C4-2B (cell line): ENCODE results near the gene POU2AF1.

ENCODE experiments used
- ZFX ChIP-seq: fragments of 450-650 bp; IDR thresholded peaks from 2 replicates; pipeline ENCODE4 v1.6.1; 2017
- TF ChIP-seq, protein P1 (sequence below): fragments of 450-650 bp; conservative IDR thresholded peaks from 2 replicates; pipeline ENCODE4 v1.5.1; 2017; ENCODE audit warnings: mild to moderate bottlenecking

DNA sequence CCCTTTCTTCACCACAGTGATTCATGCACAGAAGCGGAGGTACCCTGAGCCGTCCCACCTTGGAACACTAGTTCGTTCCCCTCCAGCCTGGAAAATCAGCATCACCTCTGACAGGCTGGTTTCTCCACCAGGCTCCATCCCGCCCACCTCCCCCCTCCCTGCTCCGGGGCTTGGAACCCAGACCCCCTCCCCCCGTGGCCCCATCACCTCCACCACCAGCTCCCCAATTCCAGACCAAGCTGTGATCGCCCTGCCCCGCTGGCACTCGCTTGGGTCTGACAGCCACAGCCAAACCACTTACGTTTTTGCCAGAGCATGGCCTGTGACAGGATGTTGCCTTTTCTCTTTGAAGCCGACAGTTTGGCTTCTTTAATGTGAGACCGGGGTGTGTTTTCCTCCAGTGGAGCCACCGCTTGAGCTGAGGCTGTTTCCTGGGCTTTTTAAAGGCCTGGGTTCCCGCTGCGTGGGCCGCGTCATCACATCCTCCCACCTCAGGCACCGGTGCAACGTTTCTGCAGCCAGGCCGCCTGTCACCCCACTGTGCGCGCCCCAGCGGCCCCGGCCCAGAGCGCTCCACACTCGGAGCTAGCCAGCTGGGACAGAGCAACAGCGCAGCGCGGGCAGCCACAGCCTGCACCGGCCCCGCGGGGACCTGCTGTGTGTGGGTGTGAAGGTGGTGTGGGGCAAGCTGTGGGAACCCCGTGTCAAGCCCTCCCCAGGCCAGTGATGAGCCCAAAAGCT, at the start of gene POU2AF1:
- TF ChIP-seq, protein P1, sequence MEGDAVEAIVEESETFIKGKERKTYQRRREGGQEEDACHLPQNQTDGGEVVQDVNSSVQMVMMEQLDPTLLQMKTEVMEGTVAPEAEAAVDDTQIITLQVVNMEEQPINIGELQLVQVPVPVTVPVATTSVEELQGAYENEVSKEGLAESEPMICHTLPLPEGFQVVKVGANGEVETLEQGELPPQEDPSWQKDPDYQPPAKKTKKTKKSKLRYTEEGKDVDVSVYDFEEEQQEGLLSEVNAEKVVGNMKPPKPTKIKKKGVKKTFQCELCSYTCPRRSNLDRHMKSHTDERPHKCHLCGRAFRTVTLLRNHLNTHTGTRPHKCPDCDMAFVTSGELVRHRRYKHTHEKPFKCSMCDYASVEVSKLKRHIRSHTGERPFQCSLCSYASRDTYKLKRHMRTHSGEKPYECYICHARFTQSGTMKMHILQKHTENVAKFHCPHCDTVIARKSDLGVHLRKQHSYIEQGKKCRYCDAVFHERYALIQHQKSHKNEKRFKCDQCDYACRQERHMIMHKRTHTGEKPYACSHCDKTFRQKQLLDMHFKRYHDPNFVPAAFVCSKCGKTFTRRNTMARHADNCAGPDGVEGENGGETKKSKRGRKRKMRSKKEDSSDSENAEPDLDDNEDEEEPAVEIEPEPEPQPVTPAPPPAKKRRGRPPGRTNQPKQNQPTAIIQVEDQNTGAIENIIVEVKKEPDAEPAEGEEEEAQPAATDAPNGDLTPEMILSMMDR: no peak
- no peak for TF ChIP-seq ZFX
